ENCODE data around the gene RFLNA.

DNA sequence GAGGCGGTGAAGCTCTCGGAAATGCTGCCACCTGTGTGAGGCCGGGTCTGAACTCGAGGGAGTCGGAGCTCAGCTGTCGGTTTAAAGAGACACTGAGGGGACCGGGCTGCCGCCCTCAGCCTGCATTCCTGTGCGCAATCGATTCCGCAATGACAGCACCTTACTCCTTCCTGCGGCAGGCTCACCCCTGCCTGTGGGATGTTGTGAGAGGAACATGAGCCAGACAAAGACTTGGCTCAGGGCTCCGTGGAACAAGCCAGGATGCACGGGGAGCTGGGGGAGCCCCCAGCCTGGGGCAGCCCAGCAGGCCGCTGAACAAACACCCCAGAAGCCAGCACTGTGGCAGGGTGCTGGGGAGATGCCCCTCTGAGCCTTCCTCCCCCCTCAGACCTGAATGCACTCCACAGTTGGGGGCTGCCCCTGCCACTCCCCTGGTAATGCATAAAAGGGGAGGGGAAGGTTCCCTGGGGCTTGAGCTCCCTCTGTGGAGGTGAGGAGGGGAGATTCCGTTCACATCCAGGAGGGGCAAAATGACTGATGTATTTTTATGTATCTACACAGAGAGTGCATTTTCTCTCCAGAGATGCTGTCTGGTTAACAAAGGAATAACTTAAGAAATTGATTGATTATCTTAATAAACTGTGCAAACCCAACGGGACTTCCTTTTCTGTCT lies 20.6 kb downstream of the RFLNA start:
- TF ChIP-seq POLR2AphosphoS5 (IDR thresholded peaks at IDR 0.05; ENCODE audit: low read depth, low read length) (no peak), POLR2A (IDR thresholded peaks at IDR 0.05; ENCODE audit: low read depth, low read length) (no peak)

All from GM12892 (cell line).